ENCODE results near the gene CA10.

The CA10 gene

DNA sequence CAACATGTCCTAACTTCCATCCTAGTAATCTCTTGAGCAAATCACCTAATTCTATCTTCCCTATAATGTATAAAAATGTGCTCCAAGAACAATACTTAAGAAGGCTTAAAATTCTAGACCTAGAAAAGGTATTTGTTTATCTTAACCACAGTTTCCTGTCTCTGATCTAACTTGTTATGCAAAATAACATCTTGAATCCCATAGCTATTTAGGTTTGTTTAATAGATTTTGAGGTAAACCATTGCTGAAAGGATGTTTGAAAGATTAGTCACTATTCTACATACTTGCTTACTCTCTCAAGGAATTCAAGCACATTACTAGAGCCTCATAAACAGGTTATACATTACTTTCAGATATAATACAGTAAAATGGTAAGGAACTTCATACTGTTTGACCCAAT is 13.0 kb downstream of the CA10 start:
- DNase-seq, result no peak

DNA sequence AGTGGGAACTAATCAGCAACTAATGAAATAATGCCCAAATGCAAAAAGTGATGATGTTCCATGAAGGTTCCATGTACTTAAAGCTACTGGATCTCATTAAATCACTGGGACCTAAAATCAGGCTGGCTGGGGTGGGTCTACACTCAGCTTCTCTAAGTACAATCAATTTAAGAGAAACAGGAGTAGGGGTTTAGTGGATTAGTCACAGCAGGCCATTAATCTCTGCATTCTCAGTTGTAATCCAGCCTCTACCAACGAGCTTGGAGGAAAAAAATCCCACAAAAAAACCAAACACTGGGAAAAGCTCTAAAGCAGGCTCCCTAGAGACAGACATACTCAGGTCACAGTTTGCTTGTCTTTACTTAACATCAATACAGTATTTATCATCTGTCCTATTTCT is 15.0 kb downstream of the CA10 start:
- DNase-seq, result no peak

- no peak for DNase-seq
Observed at GRCh38 chr17:52140601-52141000, 17.9 kb downstream of the CA10 start.

DNA sequence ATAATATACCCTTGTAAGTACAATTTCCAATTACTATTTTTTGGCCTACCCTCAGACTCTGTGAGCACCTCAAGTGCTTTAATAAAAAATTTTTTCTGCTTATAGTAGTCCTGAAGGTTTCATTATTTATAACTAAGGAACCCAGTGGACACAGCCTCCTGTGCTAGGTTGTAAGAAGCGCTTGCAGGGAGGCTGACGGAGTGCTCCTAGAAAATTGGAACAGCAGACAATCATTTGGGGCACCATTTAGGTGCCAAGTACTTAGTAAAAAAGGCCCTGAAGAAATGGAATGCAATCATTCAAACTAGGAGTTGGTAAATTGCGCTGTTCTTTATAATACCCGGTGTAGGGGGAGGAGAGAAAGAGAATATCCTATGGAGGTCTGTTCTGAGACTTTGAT is 19.8 kb downstream of the CA10 start:
- DNase-seq, result no peak

GRCh38 chr17:52138350-52138749 is 20.2 kb downstream of the CA10 start:
- no peak for DNase-seq

DNA sequence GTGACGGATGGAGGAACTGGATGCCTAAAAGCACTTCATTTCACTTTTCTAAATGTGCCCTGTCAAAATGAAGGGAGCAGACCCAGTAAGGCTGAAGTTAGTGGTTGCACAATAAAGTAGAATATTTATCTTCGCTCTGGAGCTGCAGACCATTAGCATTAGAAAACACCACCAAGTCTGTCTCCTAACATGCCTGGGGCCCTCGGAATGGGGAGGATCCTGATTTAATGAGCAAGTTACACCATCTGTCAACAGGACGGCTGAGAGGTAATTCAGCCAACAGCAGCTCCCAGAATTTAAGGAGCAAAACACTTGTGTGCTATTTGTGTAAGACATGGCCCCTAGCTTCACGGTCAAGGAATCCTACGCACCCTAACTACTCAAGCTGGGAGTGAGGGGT is 22.3 kb downstream of the CA10 start:
- no peak for DNase-seq

DNA sequence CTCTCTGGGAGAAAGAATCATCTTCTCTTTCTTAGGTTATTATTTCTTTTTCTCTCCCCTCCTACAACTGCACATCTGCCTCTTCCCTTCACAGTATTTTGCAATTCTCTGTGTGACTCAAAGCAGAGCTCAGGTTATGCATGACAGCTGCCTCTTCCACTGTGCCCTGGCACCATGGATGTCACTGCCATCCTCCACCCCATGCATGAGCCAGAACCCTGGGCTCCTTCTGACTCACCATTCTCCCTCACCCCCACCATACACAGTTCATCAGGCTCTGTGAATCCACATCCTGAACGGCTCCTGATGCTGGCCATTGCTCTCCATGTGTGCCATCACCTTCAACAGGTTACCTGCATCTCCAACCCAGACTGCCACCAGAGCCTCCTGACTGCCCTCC is 23.9 kb downstream of the CA10 start:
- no peak for DNase-seq

- no peak for DNase-seq
Observed at GRCh38 chr17:52128721-52129120, 29.8 kb downstream of the CA10 start.

- DNase-seq, result no peak
Observed at GRCh38 chr17:52124993-52125392, 33.5 kb downstream of the CA10 start.

DNA sequence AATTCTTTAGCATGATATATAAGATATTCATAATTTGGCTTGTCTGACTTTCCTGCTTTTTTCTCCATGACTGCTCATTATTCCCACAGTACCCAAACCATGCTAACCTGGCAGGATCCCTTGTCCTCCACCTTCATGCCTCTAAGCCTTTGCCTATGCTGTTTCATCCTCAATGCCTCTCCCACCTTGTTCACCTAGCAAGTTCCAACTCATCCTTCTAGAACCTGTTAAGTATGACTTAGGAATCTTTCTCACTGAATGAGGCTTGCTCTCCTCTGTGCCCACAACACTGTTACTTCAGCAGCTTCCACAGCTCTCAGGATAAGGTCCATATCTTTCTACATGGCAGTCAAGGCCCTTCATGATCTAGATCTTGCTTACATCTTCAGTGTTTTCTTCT is 34.0 kb downstream of the CA10 start:
- DNase-seq, result no peak

GRCh38 chr17:52120465-52120864 is 38.0 kb downstream of the CA10 start:
- no peak for DNase-seq

DNA sequence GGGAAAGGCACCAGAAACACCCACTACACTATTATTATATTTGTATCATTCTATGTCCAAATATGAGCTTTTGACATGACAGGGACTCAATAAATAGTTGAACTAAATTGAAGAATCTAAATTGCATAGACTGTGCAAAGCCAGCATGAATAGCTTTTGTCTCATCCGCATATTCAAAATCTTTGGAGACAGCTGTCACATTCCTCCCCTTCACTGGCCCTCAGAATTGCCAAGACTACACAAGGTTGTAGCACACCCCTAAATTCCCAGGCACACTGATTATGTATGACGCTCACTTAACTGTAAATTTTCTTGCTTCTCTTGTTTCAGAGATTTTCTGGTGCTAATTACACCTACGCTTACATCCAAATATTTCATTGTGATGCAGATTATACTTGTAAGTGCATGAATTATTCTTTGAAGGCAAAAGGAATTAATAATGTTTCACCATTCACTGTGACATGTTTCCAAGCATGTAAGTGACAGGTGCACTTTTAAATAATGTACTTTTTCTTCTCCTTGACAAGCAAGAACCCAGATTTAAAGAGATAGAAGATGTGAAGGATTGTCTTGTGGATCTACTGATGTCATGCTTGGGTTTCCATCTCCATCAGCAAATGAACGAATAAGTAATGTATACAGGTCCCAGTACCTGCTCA is 47.5 kb downstream of the CA10 start:
- DNase-seq, result no peak

GRCh38 chr17:52106638-52107261 is 51.8 kb downstream of the CA10 start:
- DNase-seq, result no peak

GRCh38 chr17:52106072-52106471 is 52.4 kb downstream of the CA10 start:
- DNase-seq, result no peak

DNA sequence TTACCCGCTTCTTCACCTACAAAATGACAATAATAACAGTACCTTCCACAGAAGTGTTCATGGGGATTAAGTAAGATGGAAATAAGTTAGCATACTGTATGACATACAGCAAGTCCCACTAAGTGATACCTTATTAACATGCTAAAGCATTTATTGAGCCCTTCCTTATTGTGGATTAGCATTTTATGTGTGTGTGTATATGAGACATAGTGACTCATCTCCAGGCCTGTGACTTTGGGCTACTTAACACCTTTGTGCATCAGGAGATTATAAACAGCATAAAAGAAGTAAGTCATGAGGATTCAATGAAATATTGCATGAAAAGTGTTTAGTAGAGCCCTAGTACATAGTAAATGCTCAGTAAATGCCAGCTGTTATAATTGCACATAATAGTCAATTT is 52.9 kb downstream of the CA10 start:
- no peak for DNase-seq

GRCh38 chr17:52096056-52096455 is 62.5 kb downstream of the CA10 start:
- no peak for DNase-seq

- no peak for DNase-seq
Observed at GRCh38 chr17:52084176-52084575, 74.3 kb downstream of the CA10 start.

DNA sequence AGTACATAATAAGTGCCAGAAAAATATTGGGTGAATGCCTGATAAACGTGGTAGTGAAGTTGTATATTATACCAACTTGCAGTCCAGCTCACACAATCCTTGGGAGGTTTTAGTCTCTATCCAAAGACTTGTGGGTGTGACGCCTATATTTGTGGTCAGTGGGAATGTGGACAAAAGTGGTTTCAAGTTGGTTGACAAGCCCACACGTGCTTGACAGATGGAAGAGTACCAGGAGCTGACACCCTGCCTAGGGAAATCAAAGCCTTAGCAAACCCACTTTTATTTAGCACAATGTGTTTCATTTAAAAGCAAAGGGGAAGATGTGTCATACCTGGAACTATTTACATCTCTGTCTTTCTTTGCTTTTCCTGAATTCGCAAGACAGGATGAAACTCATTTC is 79.0 kb downstream of the CA10 start:
- DNase-seq, result no peak

DNA sequence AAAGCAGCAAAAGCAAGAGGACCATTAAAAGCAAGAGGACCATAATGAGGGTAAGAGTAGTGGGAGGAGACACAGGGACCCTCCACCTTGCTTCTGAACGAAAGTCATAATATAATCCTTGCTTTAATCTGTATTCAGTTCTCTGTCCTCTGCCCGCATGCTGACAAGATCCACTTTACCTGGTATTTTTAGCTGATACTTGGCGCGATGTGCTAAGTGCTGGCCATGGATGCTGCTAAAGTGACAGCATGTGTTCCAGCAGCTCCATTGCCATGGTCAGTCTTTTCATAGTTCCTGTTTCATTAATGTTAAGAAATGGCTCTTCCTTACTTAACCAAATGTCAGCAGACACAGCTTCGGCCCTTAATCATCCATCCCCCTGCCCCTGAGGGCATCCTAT is 86.8 kb downstream of the CA10 start:
- no peak for DNase-seq

DNA sequence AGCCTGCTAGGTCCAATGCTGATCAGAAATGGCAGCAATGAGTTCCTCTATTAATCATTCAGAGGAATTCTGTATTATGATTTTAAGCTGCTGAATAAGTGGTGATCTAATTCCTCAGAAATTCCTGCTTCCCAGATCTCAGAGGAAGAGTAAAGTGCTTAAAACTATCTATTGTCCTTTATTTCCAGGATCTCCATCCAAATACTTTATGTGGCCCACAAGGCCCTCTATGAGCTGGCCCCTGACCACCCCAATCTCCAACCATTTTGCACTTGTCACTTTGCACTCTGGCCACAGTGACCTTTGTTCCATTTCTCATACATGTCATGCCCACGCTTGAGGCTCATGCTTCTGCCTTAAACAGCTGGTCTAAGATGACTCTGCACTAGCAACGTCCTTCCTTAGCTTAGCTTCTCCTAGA is 93.7 kb downstream of the CA10 start:
- DNase-seq, result no peak

- no peak for DNase-seq
Observed at GRCh38 chr17:52049496-52049895, 109.0 kb downstream of the CA10 start.

DNA sequence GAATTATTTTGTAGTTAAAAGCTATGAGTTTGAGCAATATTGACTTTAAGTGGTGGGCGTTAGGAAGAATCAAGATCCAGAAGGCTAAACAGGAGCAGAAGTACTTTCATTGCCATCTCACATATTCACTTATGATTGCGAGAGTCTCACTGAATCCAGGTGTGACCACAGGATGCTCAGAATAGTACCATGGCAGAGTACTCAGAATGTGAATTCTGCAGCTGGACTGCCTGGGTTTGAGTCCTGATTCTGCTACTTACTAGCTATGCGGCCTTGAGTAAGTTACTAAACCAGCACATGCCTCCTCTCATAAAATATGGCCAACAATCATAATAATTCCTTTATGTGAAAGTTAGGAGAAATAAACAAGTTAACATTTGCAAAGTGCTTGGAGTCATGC is 109.5 kb downstream of the CA10 start:
- no peak for DNase-seq

- no peak for DNase-seq
Observed at GRCh38 chr17:52048137-52048898, 110.2 kb downstream of the CA10 start.

- DNase-seq, result no peak
Observed at GRCh38 chr17:52047086-52047485, 111.4 kb downstream of the CA10 start.
